Measurements from ENCODE around the gene TTC36. TPM values are rescaled to one million over a fixed set of nuclear protein-coding genes. Genes with fewer than 3 reads are reported as not detected.
A peak's percentile ranks its signal among the peaks of the same experiment; 100 is the strongest.

Gene TTC36
- total RNA-seq, 1 experiment from 2014 or later = 1.6 TPM

GRCh38 chr11:118528511-118528910 lies 1.2 kb downstream of the TTC36 start:
- H4K8ac ChIP-seq (replicated peaks; ENCODE audit: insufficient read length, low read depth, low read length) = no peak overlapping the region
- no peak overlapping the region for H2BK12ac ChIP-seq (ENCODE audit: insufficient read length, low read depth, low read length)
- no peak overlapping the region for H4K91ac ChIP-seq (ENCODE audit: insufficient read length, low read depth, low read length)
- no peaks in the 10 kb centered on the region for H3K79me2 ChIP-seq (ENCODE audit: insufficient read depth, low read length)
- no peaks in the 10 kb centered on the region for H3K9me3 ChIP-seq (ENCODE audit: control insufficient read depth, low read depth, low read length)
- DNase-seq = no peak
- H4K20me1 ChIP-seq (ENCODE audit: control insufficient read depth, insufficient read depth, insufficient read length) = no peaks in the 10 kb centered on the region
- no peak overlapping the region for H2AK5ac ChIP-seq (ENCODE audit: insufficient read length, low read length)
- H3T11ph ChIP-seq (ENCODE audit: low read length) = no peak overlapping the region
- H3K4me2 ChIP-seq (ENCODE audit: insufficient read depth, insufficient read length, low read length) = no peak overlapping the region
- no peak overlapping the region for H3K4me3 Mint-ChIP-seq
- H3K79me1 ChIP-seq (ENCODE audit: insufficient read depth, low read depth, low read length, poor library complexity, severe bottlenecking) = no peaks in the 10 kb centered on the region
- H3K27me3 Mint-ChIP-seq (ENCODE audit: low read depth) = peaks cover 5% of the 10 kb centered on the region; the same call in 1 of the 2 replicates
- TF ChIP-seq CTCF (conservative IDR thresholded peaks at IDR 0.05) = no peak
- no peaks in the 10 kb centered on the region; the same call in 1 of the 2 replicates for H3K4me1 ChIP-seq (ENCODE audit: insufficient read depth, low read length)
- WGBS (ENCODE audit: extremely low coverage, insufficient read length, low lambda C conversion rate) = no CpG with 5 or more reads among the region's 6 CpGs
- H3K23me2 ChIP-seq (ENCODE audit: insufficient read length, low read depth, low read length, poor library complexity, severe bottlenecking) = peaks cover 10% of the 10 kb centered on the region
- H3K18ac ChIP-seq (ENCODE audit: insufficient read length, low read depth, low read length) = no peak overlapping the region
- H3K27ac ChIP-seq (ENCODE audit: insufficient read length, low read depth, low read length) = no peak overlapping the region
- no peak overlapping the region for H3K23ac ChIP-seq (ENCODE audit: insufficient read length, low read depth, low read length)
- H3K9ac ChIP-seq (ENCODE audit: extremely low read depth, insufficient read length, low read length) = no peak overlapping the region
- no peak overlapping the region for H3K4ac ChIP-seq (ENCODE audit: low read depth, low read length)
- H2BK5ac ChIP-seq (ENCODE audit: insufficient read length, low read length) = no peak overlapping the region
- no peak overlapping the region for H3K56ac ChIP-seq (ENCODE audit: insufficient read length, low read depth, low read length)
- no peak overlapping the region for H2BK120ac ChIP-seq (ENCODE audit: low read depth, low read length, poor library complexity, severe bottlenecking)
- no peaks in the 10 kb centered on the region for H3K9me3 Mint-ChIP-seq
- H3K27ac Mint-ChIP-seq = peak overlapping the region in 1 of 3 experiments; percentile 16; a peak in 1 of 7 replicates
- H2BK20ac ChIP-seq (ENCODE audit: low read depth, low read length, poor library complexity, severe bottlenecking) = no peak overlapping the region
- H3K36me3 Mint-ChIP-seq (ENCODE audit: insufficient read depth in 1 of 3, low read depth in 3 of 3) = peaks cover 4 to 20% (median 14%) of the 10 kb centered on the region in 3 experiments; a peak in 6 of 7 replicates
- H4K5ac ChIP-seq (ENCODE audit: insufficient read length, low read depth, low read length) = no peak overlapping the region
- no peak overlapping the region for H2BK15ac ChIP-seq (ENCODE audit: low read depth, low read length)
- no peaks in the 10 kb centered on the region for H3K27me3 ChIP-seq (ENCODE audit: insufficient read depth, low read length)
- H3K4me1 Mint-ChIP-seq = peaks cover 38% of the 10 kb centered on the region in 2 experiments
- H2AFZ ChIP-seq (ENCODE audit: low read length) = no peak overlapping the region
- no peak overlapping the region for H3K14ac ChIP-seq (ENCODE audit: insufficient read depth, low read length)
